ENCODE results near the gene COQ4.

The COQ4 gene

GRCh38 chr9:128280084-128280622 lies 42.5 kb upstream of the COQ4 start:
- H3K4me3 ChIP-seq (ENCODE audit: low read depth, low read length) = no peak overlapping the region
- TF ChIP-seq, protein P1, sequence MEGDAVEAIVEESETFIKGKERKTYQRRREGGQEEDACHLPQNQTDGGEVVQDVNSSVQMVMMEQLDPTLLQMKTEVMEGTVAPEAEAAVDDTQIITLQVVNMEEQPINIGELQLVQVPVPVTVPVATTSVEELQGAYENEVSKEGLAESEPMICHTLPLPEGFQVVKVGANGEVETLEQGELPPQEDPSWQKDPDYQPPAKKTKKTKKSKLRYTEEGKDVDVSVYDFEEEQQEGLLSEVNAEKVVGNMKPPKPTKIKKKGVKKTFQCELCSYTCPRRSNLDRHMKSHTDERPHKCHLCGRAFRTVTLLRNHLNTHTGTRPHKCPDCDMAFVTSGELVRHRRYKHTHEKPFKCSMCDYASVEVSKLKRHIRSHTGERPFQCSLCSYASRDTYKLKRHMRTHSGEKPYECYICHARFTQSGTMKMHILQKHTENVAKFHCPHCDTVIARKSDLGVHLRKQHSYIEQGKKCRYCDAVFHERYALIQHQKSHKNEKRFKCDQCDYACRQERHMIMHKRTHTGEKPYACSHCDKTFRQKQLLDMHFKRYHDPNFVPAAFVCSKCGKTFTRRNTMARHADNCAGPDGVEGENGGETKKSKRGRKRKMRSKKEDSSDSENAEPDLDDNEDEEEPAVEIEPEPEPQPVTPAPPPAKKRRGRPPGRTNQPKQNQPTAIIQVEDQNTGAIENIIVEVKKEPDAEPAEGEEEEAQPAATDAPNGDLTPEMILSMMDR (IDR thresholded peaks at IDR 0.05; ENCODE audit: low read depth, low read length) = no peak

DNA sequence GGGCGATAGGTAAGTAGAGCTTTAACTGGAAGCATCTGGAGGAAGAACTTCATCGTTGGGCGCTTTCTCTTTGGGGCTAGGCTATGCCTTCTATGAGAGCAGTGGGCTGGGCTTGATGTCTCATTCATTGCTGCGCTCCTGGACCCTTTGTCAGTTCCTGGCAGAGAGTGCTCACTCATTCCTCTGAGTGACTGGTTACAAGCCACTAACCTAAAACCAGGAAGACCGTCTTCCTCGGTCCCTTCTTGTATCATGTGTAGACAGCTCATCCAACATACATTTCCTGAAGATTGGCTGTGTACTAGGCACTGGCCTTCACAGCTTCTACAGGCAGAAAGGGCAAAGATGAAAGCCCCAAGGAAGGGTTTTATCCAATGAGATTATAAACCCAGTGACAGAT lies 40.1 kb upstream of the COQ4 start:
- TF ChIP-seq, protein P1 (IDR thresholded peaks at IDR 0.05; ENCODE audit: low read depth, low read length) = no peak

GRCh38 chr9:128285033-128285784 lies 37.4 kb upstream of the COQ4 start:
- no peak overlapping the region for H3K4me3 ChIP-seq (ENCODE audit: low read depth, low read length)
- TF ChIP-seq, protein P1 (IDR thresholded peaks at IDR 0.05; ENCODE audit: low read depth, low read length) = no peak

More for the DNA sequence above, 40.1 kb upstream of the COQ4 start:
- no peak overlapping the region for H3K4me3 ChIP-seq (ENCODE audit: low read depth, low read length)

DNA sequence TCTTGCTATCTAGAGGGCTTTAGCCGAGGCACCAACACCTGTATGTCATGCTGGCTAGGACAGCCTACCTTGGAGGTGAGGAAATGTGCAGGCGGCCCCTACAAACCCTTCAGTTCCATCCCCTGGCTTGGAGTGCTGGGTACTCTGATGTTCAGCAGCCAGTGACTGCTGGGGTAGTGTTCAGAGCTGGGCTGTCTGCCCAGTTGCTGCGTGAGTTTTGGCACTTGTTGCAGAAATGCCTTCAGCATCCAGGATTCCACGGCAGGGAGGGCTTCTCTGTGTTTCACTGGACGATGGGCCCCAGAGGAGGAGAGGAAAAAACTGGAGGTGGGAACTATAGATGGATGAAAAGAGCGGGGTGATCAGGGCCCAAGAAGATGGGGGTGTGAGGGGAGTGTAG lies 36.2 kb upstream of the COQ4 start:
- TF ChIP-seq, protein P1 (IDR thresholded peaks at IDR 0.05; ENCODE audit: low read depth, low read length) = no peak
- H3K4me3 ChIP-seq (ENCODE audit: low read depth, low read length) = no peak overlapping the region

DNA sequence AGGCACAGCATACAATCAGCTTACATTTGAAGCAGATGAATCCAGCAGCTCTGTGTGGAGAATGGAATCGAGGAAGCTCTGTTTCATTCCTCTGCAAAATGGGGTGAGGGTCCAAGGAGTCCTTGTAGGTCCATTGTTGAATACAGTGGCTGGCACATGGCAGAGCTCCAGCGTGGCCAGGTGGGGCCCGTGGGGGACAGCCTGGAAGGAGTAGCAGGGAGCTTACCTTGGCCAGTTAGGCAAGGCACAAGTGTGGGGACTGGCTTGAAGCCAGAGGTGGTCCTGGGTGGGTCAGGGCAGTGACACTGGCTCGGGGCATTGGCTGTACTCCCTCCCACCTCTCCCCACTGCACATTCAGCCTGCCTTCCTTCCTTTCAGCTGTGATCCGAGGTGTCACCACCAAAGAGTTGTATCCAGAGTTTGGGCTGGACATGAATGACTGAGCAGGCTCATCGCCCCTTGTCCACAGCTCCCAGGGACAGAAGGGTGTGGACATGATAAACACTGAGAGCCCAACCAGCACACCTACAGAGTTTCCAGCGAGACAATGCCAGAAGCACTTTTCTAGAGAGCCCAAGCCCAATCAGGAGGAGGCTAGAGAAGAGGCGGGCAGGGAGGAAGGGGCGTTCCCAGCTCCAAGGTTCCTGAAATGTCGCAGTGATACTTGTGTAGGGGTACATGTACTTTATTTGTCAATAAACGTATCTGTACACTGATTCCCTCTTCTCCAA lies 34.2 kb upstream of the COQ4 start:
- H3K4me3 ChIP-seq (ENCODE audit: low read depth, low read length) = no peak overlapping the region
- TF ChIP-seq, protein P1 (IDR thresholded peaks at IDR 0.05; ENCODE audit: low read depth, low read length) = no peak

DNA sequence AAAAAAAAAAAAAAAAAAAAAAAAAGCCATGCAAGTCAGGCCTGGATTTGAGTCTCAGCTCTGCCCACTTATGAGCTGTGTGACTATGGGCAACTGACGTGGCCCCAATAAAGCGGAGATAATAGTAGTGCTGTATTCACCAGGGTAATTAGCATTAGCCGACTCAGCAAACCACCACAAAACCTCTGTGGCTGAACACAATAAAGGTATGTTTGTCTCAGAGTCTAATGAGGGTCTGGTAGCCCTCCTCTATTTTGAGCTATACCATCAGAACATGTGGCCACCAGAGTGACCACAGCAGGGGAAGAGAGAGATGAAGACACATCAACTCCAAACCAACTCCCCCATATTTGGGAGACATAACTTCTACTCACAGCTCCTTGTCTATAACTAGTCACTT lies 30.6 kb upstream of the COQ4 start:
- H3K4me3 ChIP-seq (ENCODE audit: low read depth, low read length) = no peak overlapping the region
- TF ChIP-seq, protein P1 (IDR thresholded peaks at IDR 0.05; ENCODE audit: low read depth, low read length) = no peak

- TF ChIP-seq, protein P1 (IDR thresholded peaks at IDR 0.05; ENCODE audit: low read depth, low read length) = no peak
- H3K4me3 ChIP-seq (ENCODE audit: low read depth, low read length) = no peak overlapping the region
These were observed 29.5 kb upstream of the COQ4 start for GRCh38 chr9:128293091-128293490.
